Mesodermal cell (in vitro differentiated cells): ENCODE results near the gene LENG1.

Experiments
- H3K27ac ChIP-seq: 2 replicates; pipeline ENCODE4 v1.7.0; 2013; ENCODE audit warnings: mild to moderate bottlenecking, low read depth, low read length, moderate library complexity; ENCODE audit not compliant: severe bottlenecking
- H3K36me3 ChIP-seq: 2 replicates; pipeline ENCODE4 v1.7.1; 2013; ENCODE audit warnings: mild to moderate bottlenecking, low read length, moderate library complexity; ENCODE audit not compliant: control insufficient read depth, insufficient read depth
- H3K4me1 ChIP-seq: one replicate; pipeline ENCODE4 v1.7.1; 2013; ENCODE audit warnings: mild to moderate bottlenecking, low read length; ENCODE audit not compliant: insufficient read depth, control insufficient read depth, poor library complexity, severe bottlenecking
- H3K4me3 ChIP-seq: 2 replicates; pipeline ENCODE4 v1.7.0; 2013; ENCODE audit warnings: low read length, control low read depth, mild to moderate bottlenecking; ENCODE audit not compliant: insufficient read depth, poor library complexity, severe bottlenecking; ENCODE audit errors: extremely low read depth
- H3K9me3 ChIP-seq: 2 replicates; pipeline ENCODE4 v1.7.1; 2013; ENCODE audit warnings: mild to moderate bottlenecking, low read length, moderate library complexity; ENCODE audit not compliant: control insufficient read depth
- WGBS, 2 experiments: methylation state at CpG; one replicate each; pipeline ENCODE4 v1.1.5; 2013; ENCODE audit warnings: missing lambda C conversion rate in 2 of 2; ENCODE audit not compliant: insufficient coverage in 2 of 2; 5-methylcytosine and 5-hydroxymethylcytosine counted together

LENG1 gene

DNA sequence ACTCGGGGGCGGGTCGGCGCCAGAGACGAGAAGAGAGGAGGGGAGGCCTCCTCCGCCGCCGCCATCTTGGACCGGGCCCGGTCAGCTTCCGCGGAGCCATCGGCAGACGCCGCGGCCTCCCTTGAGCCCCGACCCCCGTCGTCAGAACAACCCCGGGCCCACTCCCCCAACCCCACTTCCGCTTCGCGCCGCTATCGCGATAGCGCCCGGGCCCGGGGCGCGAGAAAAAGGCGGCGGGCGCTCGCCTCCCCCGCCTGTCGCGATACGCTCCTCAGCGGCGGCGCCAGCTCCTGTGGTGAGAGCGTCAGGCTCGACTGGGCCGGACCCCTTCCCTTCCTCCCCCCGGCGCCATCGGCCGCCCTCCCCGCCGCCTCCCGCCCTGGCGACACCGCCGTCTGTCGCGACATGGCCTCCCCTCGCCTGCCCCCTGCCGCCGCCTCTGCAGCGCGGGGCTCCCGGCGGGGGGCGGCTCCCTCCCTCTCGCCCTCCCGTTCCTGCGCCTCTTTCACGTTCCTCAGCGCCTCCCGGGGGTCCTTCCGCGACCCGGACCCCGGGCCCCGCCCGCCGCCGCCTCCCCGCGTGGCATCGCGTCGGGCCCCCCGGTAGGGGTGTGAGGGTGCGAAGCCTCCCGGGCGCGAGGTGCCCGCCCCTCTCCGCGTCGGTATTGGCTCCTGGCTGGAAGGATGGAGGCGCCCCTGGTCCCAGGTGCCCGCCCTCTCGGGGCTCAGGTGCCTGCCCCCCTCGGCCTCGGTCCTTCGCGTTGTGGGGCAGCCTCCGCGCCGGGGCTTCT is 21.6 kb downstream of the LENG1 start, which contains the start of gene CNOT3:
Gene CNOT3, plus strand, starts transcription at position 64 of the 790 bp plus-strand sequence. CDS start 5,217 bp downstream, outside the sequence.
- H3K4me1 ChIP-seq: peaks cover 25% of the 10 kb centered on the region
- 0% methylated on average over 41 to 66 of the region's 103 CpGs for WGBS, 2 experiments

DNA sequence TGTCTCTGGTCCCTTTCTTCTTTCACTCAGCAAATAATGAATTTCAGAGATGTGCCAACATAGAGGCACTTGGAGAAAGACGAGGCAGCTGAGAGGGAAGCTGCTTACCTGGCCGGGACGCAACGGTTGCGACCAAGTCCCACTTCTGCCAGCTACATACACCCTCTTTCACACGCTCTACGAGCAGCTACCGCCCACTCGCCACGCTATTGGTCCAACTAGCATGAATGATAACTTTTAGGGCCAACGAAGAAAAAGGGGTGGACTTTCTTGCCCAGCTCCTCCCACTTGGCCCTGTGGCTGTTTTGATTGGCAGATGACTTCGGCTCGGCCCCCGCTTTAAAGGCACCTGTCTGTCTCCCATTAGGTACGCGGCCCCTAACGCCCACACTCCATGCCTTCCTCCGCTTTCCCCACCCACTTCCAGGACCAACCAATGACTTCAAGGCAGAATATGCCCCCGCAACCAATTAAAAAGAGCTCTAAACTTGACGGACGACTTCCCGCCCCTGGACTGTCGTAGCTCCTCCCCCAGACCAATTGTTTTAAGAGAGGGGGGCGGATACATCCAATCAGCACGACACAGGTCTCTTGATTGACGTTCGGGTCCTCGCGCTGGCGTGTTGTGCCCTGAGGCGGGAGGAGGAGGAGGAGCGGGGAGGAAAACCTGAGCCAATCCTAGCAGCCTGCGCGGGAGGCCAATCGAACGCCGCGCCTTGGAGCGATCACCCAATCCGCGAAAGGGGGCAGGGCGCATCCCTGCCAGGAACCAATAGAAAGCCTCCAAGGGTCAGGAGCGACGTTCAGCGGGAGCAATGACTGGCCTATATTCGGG is 22.4 kb downstream of the LENG1 start:
- Histone ChIP-seq H3K4me1 (peaks cover 24% of the 10 kb centered on the region), H3K36me3 (peaks cover 35% of the 10 kb centered on the region), H3K27ac (peak overlapping the region; percentile 96), H3K9me3 (no peaks in the 10 kb centered on the region), H3K4me3 (peak overlapping the region; percentile 87)
- WGBS, 2 experiments: 0% methylated on average over 33 to 36 of the region's 46 CpGs

More for the DNA sequence above, 21.6 kb downstream of the LENG1 start, which contains the start of gene CNOT3:
- Histone ChIP-seq H3K27ac (peak within 1 kb of the TSS; percentile 96), H3K4me3 (peak within 1 kb of the TSS; percentile 87), H3K9me3 (no peaks in the 10 kb centered on the region), H3K36me3 (peaks cover 39% of the 10 kb centered on the region)

GRCh38 chr19:54136086-54136863 is 23.2 kb downstream of the LENG1 start:
- Histone ChIP-seq H3K36me3 (peaks cover 33% of the 10 kb centered on the region), H3K4me1 (peaks cover 17% of the 10 kb centered on the region), H3K4me3 (peak overlapping the region; percentile 57), H3K27ac (peak overlapping the region; percentile 67), H3K9me3 (no peaks in the 10 kb centered on the region)
- 1 to 4% methylated on average over 24 to 27 of the region's 30 CpGs for WGBS, 2 experiments

DNA sequence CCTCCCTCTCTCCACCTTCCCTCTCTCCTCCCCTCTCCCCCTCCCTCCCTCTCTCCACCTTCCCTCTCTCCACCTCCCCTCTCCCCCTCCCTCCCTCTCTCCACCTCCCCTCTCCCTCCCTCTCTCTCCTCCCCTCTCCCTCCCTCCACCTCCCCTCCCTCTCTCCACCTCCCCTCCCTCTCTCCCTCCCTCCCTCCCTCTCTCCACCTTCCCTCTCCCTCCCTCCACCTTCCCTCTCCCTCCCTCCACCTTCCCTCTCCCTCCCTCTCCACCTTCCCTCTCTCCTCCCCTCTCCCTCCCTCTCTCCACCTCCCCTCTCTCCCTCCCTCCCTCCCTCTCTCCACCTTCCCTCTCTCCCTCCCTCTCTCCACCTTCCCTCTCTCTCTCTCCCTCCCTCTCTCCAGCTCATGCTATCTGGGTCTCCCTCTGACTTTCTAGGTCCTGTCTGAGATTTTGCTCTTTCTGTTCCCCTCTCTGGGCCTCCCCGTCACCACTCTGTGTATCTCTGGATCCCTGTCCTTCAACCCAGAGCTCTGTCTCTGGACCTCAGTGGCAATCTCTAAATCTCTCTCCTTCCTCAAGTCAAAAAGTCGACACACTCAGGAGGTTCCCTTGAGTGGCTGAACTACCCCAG is 25.4 kb downstream of the LENG1 start:
- 54 to 58% methylated on average over 2 of the region's 2 CpGs for WGBS, 2 experiments
- no peak overlapping the region for H3K4me3 ChIP-seq
- H3K27ac ChIP-seq: no peak overlapping the region
- no peaks in the 10 kb centered on the region for H3K9me3 ChIP-seq
- H3K4me1 ChIP-seq: peaks cover 10% of the 10 kb centered on the region
- H3K36me3 ChIP-seq: peaks cover 27% of the 10 kb centered on the region

DNA sequence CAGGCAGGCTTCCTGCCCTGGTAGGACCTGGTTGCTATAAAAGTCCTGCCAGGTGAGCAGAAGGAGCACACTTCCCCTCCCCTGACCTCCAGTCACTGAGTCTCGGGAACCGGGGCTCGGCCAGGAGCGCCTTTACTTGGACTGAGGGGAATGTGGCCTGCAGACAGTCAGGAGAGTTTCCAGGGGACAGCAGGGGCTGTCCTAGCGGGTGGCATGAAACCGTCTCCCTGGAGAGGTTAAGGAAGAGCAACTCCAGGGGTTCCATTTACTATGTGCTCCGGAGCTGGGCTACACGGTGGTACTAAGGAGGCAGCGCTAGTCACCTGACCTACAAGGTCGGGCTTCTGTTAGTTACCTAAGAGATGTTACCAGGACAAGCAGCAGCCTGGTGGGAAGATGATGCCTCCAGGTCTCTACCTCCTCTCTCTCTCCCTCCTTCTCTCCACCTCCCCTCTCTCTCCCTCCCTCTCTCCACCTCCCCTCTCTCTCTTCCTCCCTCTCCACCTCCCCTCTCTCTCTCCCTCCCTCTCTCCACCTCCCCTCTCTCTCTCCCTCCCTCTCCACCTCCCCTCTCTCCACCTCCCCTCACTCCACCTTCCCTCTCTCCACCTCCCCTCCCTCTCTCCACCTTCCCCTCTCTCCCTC is 26.1 kb downstream of the LENG1 start:
- Histone ChIP-seq H3K27ac (no peak overlapping the region), H3K4me1 (peaks cover 4% of the 10 kb centered on the region), H3K36me3 (peaks cover 33% of the 10 kb centered on the region), H3K4me3 (no peak overlapping the region), H3K9me3 (no peaks in the 10 kb centered on the region)
- WGBS, 2 experiments: 90 to 92% methylated on average over 5 to 8 of the region's 10 CpGs

DNA sequence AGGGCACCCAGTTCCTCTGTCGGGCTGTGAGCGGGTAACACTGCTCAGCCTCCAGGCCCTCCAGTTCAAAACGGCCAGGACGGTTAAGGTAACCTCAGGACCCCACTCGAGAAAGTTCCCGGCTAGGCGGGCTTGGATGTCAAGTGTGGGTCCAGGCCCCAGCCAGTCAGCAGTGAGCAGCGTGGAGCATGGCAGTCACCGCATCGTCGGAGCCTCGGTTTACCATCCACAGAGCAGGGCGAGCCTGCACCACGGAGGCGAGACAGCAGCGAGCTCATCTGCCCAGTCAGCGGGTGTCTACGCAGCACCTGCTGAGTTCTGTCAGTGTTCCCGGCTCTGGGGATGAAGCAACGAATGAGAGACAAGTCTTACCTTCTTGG is 29.9 kb downstream of the LENG1 start:
- Histone ChIP-seq H3K36me3 (peaks cover 68% of the 10 kb centered on the region), H3K9me3 (no peaks in the 10 kb centered on the region), H3K27ac (no peak overlapping the region), H3K4me1 (no peaks in the 10 kb centered on the region), H3K4me3 (no peak overlapping the region)
- whole genome bisulfite sequencing, 2 experiments: 92 to 95% methylated on average over 19 to 20 of the region's 20 CpGs

DNA sequence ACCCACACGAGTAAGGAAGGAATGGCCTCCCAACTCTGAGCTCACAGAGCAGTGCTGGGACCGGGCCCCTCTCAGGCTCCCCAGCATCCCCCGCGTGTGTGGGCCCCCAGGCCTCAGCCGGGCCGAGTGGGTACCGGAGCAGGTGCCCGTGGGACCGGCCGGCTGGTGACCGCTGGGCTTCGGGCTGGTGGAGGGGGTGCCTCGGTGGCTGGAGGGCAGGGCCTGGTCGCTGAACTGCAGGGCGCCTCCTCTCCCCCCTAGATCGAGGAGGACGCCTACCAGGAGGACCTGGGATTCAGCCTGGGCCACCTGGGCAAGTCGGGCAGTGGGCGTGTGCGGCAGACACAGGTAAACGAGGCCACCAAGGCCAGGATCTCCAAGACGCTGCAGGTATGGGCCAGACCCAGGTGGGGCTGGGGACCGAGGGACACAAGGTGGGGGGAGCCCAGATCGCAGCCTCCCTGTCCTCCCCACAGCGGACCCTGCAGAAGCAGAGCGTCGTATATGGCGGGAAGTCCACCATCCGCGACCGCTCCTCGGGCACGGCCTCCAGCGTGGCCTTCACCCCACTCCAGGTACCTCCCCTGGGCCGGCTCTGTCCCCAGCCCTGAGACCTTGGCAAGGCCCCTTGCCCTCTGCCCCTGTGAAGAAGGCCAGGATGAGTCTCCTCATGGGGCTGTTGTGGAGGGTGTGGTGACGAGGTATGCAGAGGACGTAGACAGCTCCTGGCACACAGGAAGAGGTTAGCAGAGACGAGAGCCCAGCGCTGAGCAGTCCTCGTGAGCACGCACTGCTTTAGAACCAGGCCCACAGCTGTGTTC is 30.5 kb downstream of the LENG1 start:
- no peak overlapping the region for H3K27ac ChIP-seq
- H3K4me1 ChIP-seq: no peaks in the 10 kb centered on the region
- H3K4me3 ChIP-seq: no peak overlapping the region
- H3K9me3 ChIP-seq: no peaks in the 10 kb centered on the region
- peaks cover 74% of the 10 kb centered on the region for H3K36me3 ChIP-seq
- WGBS, 2 experiments: 95 to 98% methylated on average over 39 of the region's 41 CpGs

GRCh38 chr19:54128441-54128725 is 31.1 kb downstream of the LENG1 start:
- Histone ChIP-seq H3K9me3 (no peaks in the 10 kb centered on the region), H3K36me3 (peaks cover 80% of the 10 kb centered on the region), H3K27ac (no peak overlapping the region), H3K4me1 (no peaks in the 10 kb centered on the region), H3K4me3 (no peak overlapping the region)
- WGBS, 2 experiments: 92 to 97% methylated on average over 17 to 20 of the region's 20 CpGs

DNA sequence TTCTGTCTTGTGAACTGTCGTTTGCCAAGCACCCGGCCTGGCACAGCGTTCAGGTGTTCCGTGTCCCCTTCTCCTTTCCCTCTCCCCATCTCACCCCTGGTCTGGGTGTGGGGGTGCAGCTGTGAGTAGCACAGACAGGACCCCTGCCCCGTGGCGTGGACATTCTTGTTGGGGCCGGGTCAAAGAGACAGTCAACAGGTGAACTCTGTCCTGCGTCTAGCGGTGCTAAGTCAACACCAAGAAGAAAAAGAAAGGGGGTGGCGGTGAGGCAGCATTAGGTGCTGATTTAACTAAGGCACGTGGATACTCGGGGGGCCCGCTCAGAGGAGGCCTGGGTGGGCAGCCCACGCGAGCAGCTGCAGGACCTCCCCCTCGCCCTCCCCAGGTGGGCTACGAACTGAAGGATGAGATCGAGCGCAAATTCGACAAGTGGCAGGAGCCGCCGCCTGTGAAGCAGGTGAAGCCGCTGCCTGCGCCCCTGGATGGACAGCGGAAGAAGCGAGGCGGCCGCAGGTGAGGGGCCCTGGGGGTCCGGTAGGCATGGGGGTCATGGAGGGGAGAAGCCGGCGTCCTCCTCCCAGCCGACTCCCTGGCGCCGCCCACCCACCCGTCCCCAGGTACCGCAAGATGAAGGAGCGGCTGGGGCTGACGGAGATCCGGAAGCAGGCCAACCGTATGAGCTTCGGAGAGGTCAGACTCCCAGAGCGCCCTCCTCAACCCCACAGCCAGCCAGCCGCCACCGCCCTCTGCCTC is 31.7 kb downstream of the LENG1 start:
- no peak overlapping the region for H3K4me3 ChIP-seq
- no peaks in the 10 kb centered on the region for H3K9me3 ChIP-seq
- H3K4me1 ChIP-seq: no peaks in the 10 kb centered on the region
- no peak overlapping the region for H3K27ac ChIP-seq
- WGBS, 2 experiments: 89 to 95% methylated on average over 41 to 42 of the region's 44 CpGs
- peaks cover 86% of the 10 kb centered on the region for H3K36me3 ChIP-seq
